Smooth muscle cell (in vitro differentiated cells): ENCODE data around the gene KIFC3. TPM values are rescaled to one million over a fixed set of nuclear protein-coding genes. Genes with fewer than 3 reads are reported as not detected.

ENCODE experiments used
- DNase-seq: peaks from one replicate; lab custom pipeline; 2025; ENCODE audit not compliant: unreplicated experiment; lab: John Stamatoyannopoulos, UW
- H2AFZ ChIP-seq: fragments of 200-600 bp; sonication (generic); 2 replicates; pipeline ENCODE4 v1.6.0; 2016; ENCODE audit warnings: antibody characterized with exemption, low read depth, mild to moderate bottlenecking
- H3F3A ChIP-seq: fragments of 200-600 bp; sonication (generic); 2 replicates; pipeline ENCODE4 v1.6.0; 2017; ENCODE audit warnings: antibody characterized with exemption, low read depth
- H3K27ac ChIP-seq: fragments of 200-600 bp; sonication (generic); 2 replicates; pipeline ENCODE4 v1.5.1; 2016; ENCODE audit warnings: low read depth, mild to moderate bottlenecking
- H3K27me3 ChIP-seq: fragments of 200-600 bp; sonication (generic); 2 replicates; pipeline ENCODE4 v1.6.1; 2016; ENCODE audit warnings: low read depth, mild to moderate bottlenecking
- H3K36me3 ChIP-seq: fragments of 200-600 bp; sonication (generic); 2 replicates; pipeline ENCODE4 v1.5.1; 2016; ENCODE audit warnings: low read depth
- H3K4me1 ChIP-seq: fragments of 200-600 bp; sonication (generic); 2 replicates; pipeline ENCODE4 v1.5.1; 2016; ENCODE audit warnings: low read depth
- H3K4me2 ChIP-seq: fragments of 200-600 bp; sonication (generic); 2 replicates; pipeline ENCODE4 v1.6.0; 2016; ENCODE audit warnings: mild to moderate bottlenecking
- H3K4me3 ChIP-seq: fragments of 200-600 bp; sonication (generic); 2 replicates; pipeline ENCODE4 v1.5.1; 2016; ENCODE audit warnings: mild to moderate bottlenecking
- H3K79me2 ChIP-seq: fragments of 200-600 bp; sonication (generic); 2 replicates; pipeline ENCODE4 v1.6.0; 2016; ENCODE audit warnings: low read depth, mild to moderate bottlenecking
- H3K9ac ChIP-seq: fragments of 200-600 bp; sonication (generic); 2 replicates; pipeline ENCODE4 v1.6.0; 2016; ENCODE audit warnings: low read depth
- H3K9me3 ChIP-seq: fragments of 200-600 bp; sonication (generic); replicated peaks from 2 replicates; pipeline ENCODE4 v1.5.1; 2016; ENCODE audit warnings: low read depth
- H4K20me1 ChIP-seq: fragments of 200-600 bp; sonication (generic); 2 replicates; pipeline ENCODE4 v1.6.0; 2016; ENCODE audit warnings: low read depth
- CTCF ChIP-seq: fragments of 200-600 bp; sonication (generic); IDR thresholded peaks from 2 replicates; pipeline ENCODE4 v1.5.1; 2017; ENCODE audit warnings: borderline replicate concordance, mild to moderate bottlenecking, antibody characterized with exemption; ENCODE audit not compliant: insufficient read depth, poor library complexity, severe bottlenecking
- WGBS: methylation state at CpG from one replicate; pipeline ENCODE4 v1.1.7; 2016; ENCODE audit warnings: low lambda C conversion rate; 5-methylcytosine and 5-hydroxymethylcytosine counted together
- polyA plus RNA-seq: library from polyadenylated mRNA; unstranded; fragments of >200 nt; fragmentation: Nextera tagmentation; extraction: Ambion mirVana; gene quantifications from 2 replicates; pipeline ENCODE4 v1.2.1, GENCODE V29; 2016
- total RNA-seq: library from RNA; depleted of rRNA; stranded (reverse); fragments of >200 nt; gene quantifications from 2 replicates; pipeline ENCODE4 v1.2.3, GENCODE V29; 2014

KIFC3 gene
- total and polyA plus RNA-seq, 2 experiments from 2014 or later: 30.6 to 50.2 TPM

- Histone ChIP-seq H3K4me1 (no peaks in the 10 kb centered on the region), H3K27ac (no peak overlapping the region), H2AFZ (no peak overlapping the region), H3K79me2 (no peaks in the 10 kb centered on the region), H3K4me2 (no peak overlapping the region), H3K27me3 (no peaks in the 10 kb centered on the region), H3K36me3 (no peaks in the 10 kb centered on the region), H3K4me3 (no peak overlapping the region), H3K9ac (no peak overlapping the region), H4K20me1 (peaks cover 3% of the 10 kb centered on the region), H3K9me3 (no peaks in the 10 kb centered on the region), H3F3A (no peaks in the 10 kb centered on the region)
- DNase-seq: no peak
- 86% methylated on average over 15 of the region's 15 CpGs for WGBS
- no peak for TF ChIP-seq CTCF
Measured at GRCh38 chr16:57756424-57757325, 45.6 kb downstream of the KIFC3 start.

- Histone ChIP-seq H3K9me3 (no peaks in the 10 kb centered on the region), H3K4me2 (no peak overlapping the region), H3K36me3 (no peaks in the 10 kb centered on the region), H3K9ac (no peak overlapping the region), H3K4me1 (no peaks in the 10 kb centered on the region), H3K27me3 (no peaks in the 10 kb centered on the region), H3K27ac (no peak overlapping the region), H3F3A (no peaks in the 10 kb centered on the region), H4K20me1 (peaks cover 3% of the 10 kb centered on the region), H2AFZ (no peak overlapping the region), H3K4me3 (no peak overlapping the region), H3K79me2 (no peaks in the 10 kb centered on the region)
- TF ChIP-seq CTCF: no peak
- 91% methylated on average over 13 of the region's 18 CpGs for WGBS
- DNase-seq: no peak
Measured at GRCh38 chr16:57755726-57756423, 46.4 kb downstream of the KIFC3 start.

- Histone ChIP-seq H3K4me1 (no peaks in the 10 kb centered on the region), H3F3A (no peaks in the 10 kb centered on the region), H3K36me3 (no peaks in the 10 kb centered on the region), H3K9ac (no peak overlapping the region), H3K27ac (no peak overlapping the region), H3K9me3 (no peaks in the 10 kb centered on the region), H4K20me1 (peaks cover 3% of the 10 kb centered on the region), H3K27me3 (no peaks in the 10 kb centered on the region), H3K4me2 (no peak overlapping the region), H3K79me2 (no peaks in the 10 kb centered on the region), H3K4me3 (no peak overlapping the region), H2AFZ (no peak overlapping the region)
- WGBS: 91% methylated on average over 24 of the region's 24 CpGs
- DNase-seq: no peak
- no peak for TF ChIP-seq CTCF
Measured at GRCh38 chr16:57755061-57755684, 47.1 kb downstream of the KIFC3 start.
